ENCODE measurements around the gene PPP6R2.

PPP6R2 gene

DNA sequence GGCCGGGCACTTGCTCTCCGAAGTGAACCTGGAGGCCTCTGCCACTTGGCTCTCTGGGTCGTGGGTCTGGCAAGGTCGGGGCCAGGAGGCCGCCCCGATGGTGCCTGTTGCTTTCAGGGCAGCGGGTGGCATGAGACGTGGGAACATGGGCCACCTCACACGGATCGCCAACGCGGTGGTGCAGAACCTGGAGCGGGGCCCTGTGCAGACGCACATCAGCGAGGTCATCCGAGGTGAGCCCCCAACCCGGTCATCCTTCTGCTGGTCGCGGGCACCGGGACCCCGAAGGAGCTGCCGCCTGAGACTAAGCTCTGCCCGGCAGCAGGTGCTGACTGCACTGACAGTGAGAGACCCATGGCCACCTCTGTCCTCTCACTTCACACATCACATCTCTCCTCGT is 91.7 kb downstream of the PPP6R2 start:
- DNase-seq (ENCODE audit: low read depth) = no peak

DNA sequence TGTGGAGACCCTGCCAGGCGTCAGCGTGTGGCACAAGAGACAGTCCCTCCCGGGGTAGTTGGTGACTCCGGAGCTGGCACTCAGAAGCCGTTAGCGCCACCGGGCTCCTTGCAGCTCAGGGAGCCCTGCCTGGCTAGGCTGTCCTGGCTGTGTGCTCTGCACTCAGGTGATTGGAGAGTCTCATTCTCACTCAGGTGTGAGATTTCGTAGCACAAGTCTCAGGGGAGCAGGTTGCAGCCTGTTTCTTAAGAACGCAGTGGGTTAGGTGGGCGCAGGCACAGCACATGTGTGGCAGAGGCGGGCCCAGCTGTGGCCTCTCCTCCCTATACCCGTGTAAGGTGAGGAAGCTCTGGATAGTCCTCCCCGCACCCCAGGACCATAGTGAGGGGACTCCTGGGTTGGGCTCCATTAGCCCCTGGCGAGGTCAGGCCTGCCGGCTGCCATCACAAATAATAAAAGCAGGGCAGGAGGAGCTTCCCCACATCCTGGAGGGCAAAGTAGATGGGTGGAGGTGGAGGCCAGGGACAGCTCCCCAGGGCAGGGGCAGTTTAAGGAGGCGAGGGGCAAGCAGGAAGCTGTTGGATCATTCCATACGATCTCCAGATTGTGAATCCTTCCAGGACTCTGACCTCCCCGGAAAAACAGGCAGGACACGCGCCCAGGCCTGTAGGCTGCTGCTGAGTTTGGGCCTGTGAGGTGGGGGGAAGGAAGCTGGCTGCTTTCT is 92.3 kb downstream of the PPP6R2 start:
- DNase-seq (ENCODE audit: low read depth) = no peak

DNA sequence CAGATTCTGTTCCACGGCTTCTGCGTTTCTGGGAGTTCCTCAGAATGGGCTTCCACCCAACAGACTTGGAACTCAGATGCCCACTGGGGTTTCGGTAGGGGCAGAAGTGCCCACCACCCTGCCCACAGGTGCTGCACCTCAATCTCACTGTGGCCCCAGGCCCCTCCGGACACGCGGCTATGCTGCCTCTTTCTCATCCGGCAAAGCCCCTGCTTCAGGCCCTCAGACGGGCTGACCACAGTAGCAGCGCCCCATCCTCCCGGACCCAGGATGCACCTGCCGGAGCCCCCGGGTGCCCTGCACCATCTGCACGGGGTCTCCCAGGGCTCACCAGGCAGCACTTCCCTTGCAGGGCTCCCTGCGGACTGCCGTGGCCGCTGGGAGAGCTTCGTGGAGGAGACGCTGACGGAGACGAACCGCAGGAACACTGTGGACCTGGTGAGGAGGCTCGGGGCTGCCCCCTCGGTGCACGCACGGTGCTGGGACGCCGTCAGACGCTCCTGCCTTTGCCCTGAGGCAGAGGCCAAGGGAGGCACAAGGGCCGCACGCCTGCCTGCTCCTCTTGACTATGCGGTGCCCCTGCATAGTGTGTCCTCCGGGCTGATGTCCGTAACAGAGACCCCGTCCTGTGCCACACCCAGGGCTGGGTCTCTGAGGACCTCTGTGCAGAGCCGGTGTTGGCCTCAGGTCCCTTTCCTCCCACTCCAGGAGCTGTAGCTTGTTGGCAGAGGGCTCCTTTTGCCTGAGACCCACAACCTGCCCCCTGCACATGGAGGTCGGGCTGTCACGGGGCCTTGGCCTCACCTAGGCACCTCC is 93.1 kb downstream of the PPP6R2 start:
- DNase-seq (ENCODE audit: low read depth) = no peak

DNA sequence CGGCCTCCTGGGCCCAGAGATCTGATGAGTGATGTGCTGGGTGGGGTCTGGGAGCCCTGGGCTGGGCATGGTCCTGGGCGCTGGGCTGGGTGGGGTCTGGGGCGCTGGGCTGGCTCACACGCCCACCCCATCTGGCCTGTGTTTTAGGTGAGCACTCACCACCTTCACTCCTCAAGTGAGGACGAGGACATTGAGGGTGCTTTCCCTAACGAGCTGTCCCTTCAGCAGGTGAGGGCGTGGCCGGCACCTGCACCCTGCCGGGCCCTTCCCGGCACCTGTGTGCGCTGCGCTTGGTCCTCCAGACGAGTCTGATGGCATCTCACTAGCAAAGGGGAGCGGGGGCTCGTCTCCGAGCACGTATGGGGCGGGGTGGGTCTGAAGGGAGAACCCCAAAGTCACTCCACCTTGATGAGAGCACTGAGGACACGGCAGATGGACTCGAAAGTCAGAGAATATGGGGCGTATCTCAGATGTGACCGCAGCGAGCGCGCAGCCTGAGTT is 93.8 kb downstream of the PPP6R2 start:
- DNase-seq (ENCODE audit: low read depth) = no peak

DNA sequence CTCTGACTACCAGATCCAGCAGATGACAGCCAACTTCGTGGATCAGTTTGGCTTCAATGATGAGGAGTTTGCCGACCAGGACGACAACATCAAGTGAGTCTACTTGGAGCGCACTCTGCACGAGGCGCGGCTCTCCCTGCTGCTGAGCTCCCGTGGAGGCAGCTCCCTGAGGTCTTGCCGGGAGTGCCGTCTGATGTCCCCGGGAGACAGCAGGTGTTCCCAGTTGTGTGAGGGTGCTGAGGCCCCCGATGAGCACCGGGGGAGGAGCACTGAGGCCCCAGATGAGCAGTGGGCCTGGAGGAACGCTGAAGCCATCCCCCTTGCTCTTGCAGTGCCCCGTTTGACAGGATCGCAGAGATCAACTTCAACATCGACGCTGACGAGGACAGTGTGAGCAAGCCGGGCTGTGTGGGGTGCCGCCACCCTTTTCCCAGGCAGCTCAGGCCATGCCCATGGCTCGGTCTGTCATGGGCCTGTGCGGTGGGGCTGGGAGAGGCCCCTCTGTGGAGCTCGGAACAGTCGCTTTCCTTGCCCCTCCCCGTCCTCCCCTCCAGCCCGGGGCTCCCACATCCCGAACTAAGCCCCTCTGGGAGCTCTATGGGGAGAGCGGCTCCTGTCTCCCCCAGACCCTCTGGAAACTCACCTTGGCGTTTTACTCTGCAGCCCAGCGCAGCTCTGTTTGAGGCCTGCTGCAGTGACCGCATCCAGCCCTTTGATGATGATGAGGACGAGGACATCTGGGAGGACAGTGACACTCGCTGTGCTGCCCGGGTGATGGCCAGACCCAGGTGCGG is 94.6 kb downstream of the PPP6R2 start:
- DNase-seq (ENCODE audit: low read depth) = no peak

DNA sequence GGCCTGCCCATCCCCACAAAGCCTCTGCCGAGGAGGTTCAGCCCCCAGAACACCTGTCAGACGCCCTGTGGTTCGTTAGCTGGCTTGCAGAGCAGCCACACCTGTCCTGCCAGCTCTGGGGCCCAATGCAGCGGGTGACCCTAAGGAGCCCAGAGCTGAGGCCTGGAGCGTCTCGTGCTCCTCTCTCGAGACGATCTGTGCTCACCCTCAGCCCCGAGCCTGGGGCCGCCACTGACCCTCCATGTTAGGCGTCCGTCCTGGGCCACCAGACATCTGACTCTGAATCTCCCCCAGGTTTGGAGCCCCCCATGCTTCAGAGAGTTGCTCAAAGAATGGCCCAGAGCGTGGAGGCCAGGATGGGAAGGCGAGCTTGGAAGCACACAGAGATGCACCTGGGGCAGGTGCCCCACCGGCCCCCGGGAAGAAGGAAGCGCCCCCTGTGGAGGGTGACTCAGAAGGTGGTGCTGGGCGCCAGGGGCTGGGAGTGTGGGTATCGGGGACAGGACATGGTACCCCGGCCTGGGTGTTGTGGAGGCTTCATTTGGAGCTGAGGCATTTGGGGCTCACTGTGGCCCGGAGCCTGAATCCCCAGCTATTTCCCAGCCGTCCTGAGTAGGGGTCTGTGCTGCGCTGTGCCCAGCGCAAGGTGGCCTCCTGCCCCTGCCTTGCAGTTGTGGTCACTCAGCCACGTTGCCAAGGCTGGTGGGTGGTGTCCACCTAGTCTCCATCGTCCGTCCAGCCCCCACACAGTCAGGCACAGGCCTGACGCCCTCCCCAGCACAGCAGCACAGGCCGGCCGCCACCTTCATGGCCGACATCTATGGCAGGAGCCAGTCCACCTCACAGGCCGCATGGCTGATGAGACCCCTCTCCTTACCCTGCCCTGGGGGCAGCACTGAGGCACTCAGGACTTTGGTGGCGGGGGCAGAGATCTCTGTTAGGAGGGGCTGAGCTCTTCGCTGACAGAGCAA is 95.5 kb downstream of the PPP6R2 start:
- DNase-seq (ENCODE audit: low read depth) = no peak

DNA sequence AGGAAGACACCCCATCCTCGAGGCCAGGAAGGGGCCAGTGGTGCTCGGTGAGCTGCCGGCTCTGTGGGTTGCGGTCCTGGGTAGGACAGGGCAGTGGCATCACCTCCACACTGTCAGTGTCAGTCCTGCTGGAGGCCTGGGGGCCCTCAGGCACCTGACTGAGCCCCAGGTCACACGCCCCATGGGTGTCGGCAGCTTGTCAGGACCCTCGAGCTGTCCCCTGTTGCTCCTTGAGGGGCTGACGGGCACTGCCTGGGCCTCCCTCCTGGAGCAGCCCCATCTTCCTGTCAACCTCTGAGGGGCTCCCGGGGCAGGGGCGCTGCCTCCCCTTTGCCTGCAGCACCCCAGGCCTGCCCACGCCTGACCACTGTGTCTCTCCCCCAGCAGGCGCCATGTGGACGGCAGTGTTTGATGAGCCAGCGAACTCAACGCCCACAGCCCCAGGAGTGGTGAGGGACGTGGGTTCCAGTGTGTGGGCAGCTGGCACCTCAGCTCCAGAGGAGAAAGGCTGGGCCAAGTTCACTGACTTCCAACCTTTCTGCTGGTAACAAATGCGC is 96.3 kb downstream of the PPP6R2 start:
- no peak for DNase-seq (ENCODE audit: low read depth)

DNA sequence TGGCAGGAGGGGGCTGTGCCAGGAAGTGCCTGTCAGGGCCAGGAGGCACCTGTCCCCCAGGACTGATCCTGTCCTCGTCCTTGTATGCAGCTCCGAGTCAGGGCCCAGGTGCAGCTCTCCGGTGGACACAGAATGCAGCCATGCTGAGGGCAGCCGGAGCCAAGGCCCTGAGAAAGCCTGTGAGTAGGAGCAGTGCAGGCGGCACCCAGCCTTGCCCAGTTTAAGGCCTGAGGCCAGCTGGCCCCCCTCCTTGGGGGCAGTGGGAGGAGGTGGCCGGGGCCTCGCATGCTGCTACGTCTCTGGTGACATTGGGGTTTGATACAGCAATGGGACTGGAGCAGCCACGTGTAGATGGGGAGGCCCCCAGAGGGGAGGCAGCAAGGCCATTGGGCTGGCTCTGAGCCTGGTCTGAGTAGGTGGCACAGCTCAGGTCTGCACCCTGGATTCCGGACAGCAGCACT is 96.8 kb downstream of the PPP6R2 start:
- no peak for DNase-seq (ENCODE audit: low read depth)

DNA sequence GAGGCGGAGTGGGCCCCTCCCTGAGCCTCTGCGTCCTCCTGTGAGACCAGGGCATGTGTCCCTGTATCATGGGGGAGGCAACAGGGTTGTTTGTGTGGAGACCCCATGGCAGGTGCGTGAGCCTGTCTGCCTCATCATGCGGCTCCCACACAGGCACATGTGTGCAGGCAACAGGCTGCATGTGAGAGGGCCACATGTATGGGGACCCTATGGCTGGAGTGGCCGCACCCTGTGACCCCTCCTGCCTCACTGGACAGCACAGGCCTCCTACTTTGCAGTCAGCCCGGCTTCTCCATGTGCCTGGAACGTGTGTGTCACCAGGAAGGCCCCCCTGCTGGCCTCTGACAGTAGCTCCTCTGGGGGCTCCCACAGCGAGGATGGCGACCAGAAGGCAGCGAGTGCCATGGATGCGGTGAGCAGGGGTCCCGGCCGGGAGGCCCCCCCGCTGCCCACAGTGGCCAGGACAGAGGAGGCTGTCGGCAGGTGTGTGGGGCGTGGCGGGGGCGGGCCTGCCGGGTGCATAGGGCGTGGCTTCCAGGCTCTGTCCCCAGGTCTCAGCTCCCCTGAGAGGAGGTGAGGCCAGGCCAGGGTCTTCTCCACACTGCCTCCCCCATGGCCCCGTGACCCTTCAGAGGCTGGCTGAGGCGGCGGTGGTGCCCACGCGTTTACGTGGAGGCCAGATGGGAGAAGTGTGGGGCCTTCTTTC is 97.6 kb downstream of the PPP6R2 start:
- DNase-seq (ENCODE audit: low read depth) = no peak

DNA sequence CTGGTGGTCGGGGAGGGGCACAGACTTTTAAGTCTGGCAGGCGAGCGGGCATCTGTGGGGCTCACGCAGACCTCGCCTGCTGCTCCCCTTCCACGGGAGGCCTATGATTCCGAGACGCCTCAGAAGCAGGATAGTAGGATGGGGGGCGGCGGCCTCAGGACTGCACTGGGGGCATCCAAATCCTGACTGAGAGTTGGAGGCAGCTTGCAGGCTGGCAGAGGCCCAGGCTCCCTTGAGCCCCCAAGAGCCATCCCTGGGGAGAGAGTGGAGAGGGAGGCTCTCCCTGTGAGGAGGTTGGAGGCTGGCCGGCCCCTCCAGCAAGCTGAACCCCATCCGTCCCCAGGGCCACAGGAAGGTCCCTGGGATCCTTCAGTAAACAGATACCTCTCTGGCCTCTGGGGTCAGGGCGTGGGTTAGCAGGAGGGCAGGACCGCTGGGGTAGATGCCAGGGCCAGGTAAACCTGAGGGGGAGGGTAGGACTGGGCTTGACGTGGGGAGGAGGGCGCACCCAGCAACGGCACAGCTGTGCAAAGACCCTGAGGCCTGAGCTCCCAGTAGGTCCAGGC is 98.4 kb downstream of the PPP6R2 start:
- DNase-seq (ENCODE audit: low read depth) = no peak

DNA sequence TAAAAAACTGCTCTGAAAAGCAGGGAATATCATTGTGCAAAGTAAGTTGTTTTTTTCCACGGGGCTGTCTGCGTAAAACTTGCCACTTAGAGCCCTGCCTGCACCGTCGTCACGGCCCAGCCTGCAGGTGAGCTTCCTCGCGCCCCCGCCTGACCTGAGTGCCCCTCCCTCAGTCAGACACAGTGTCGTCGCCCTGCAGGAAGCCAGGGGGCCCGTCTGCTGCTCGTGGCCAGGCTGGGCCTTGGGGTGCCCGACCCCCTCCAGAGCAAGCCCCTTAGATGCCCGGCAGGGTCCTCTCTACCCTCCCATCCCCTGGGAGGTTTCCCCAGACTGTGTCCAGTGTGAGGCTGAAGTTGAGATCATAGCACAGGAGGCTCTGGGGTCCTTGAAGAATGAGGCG is 100.1 kb downstream of the PPP6R2 start:
- DNase-seq (ENCODE audit: low read depth) = no peak

DNA sequence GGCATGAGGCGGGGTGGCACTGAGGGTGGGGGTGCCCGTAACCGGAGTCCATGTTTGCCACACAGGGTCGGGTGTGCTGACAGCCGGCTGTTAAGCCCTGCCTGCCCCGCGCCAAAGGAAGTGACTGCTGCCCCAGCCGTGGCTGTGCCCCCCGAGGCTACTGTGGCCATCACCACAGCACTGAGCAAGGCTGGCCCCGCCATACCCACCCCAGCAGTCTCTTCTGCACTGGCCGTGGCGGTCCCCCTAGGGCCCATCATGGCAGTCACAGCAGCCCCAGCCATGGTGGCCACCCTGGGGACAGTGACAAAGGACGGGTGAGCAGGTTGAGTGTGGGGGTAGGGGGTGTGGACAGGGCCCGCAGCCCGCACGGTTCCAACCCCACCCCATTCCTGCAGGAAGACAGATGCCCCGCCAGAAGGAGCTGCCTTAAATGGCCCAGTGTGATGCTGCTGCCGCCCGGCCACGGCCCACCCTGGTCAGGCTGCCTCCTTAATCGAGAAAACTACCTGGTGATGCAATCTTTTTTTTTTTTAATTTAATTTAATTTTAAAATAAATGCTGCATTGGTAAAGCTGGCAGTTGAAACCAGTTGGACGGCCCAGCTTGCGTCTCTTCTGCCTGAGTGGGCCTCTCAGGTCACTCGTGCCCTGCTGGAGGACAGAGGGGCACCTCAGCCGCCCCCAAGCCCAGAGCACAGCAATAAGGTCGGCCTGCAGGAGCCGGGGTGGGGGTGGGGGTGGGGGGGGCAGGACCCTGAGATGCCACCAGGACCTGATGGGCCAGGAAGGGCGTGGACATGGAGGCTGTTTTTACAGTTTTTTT is 100.9 kb downstream of the PPP6R2 start:
- DNase-seq (ENCODE audit: low read depth) = no peak

DNA sequence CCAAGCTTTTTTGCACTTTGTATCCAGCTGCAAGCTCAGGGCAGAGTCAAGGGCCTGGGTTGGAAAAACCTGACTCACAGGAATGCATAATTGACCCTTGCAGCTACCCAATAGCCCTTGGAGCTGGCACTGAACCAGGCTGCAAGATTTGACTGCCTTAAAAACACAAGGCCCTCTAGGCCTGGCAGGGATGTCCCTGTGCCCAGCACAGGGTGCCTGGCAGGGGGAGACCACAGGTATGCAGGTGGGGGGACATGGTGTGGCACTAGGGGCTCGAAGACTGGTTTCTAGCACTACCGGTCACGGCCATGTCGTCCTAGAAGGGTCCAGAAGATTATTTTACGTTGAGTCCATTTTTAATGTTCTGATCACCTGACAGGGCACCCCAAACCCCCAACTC is 101.5 kb downstream of the PPP6R2 start:
- peak; percentile 71 for DNase-seq (ENCODE audit: low read depth)

DNA sequence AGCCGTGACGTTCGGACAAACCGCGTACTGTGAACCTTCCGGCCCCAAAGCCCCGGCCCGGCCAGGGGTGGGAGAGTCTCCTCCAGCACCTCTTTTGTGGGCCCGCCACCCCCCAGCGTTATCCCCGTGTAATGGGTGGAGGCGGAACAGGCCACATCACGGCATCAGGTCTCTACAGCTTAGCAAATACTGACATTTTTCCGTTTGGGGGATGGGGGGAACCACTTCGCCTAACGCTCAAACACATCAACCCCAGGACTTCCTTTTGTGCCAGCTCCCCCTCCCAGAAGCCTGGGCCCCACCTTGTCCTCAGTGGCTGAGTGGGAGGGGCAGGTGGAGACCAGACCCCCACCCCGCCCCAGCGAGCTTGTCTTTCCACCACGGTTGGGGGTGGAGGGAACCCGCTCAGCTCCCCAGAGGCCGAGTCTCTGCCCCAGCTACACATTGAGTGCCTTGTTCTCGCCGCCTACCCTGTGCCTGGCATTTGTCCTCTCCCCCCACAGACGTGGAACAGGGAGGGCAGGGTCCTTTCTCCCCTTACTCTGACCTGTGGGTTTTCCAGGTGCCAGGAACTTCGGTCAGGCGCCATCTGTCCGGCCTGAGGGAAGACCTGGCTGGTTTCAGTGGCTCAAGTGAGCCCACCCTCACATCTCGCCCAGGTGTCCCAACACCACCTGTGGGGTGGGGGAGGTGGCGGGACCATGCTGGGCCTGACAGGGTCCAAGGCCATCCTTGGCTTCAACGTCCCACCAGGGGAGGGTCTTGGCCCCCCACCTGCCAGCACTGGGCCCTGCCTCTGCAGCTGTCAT is 102.1 kb downstream of the PPP6R2 start:
- no peak for DNase-seq (ENCODE audit: low read depth)

DNA sequence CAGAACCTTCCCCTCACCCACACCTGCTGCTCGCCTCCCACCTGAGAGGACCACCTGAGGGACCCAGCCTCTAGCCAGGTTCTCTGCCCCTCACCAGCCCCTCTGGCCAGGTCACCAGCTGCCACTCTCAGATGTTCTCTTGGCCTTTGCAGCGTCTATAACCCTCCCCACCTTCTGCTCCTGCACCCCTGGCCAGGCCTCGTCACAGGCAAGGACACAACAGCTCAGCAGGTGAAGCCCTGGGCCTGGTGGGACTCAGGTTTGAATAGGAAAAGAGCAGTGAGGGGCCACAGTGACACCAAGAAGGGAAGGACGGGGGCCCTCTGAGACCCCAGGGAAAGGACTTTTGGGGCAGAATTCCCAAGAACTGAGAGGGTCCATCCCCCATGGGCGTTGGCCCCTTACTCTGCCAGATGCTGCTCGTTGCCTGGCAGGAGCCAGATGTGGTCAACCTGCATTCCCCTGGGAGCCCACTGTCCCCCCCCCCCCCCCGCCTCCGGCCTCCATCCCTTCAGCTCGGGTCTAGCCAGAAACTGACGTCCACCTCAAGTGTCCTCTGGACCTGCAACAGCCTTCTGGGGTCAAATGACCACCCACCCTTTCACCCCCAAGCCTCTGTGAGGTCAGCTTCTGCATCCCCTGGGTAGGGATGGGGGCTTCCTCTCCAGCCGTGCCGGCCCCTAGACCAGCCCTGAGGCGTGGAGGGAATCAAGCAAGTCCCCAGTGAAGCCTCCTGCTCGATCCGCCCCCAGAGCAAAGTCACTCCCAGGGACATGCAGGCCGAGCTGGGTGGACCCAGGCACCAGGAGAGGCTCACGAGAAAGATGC is 103.0 kb downstream of the PPP6R2 start:
- no peak for DNase-seq (ENCODE audit: low read depth)

DNA sequence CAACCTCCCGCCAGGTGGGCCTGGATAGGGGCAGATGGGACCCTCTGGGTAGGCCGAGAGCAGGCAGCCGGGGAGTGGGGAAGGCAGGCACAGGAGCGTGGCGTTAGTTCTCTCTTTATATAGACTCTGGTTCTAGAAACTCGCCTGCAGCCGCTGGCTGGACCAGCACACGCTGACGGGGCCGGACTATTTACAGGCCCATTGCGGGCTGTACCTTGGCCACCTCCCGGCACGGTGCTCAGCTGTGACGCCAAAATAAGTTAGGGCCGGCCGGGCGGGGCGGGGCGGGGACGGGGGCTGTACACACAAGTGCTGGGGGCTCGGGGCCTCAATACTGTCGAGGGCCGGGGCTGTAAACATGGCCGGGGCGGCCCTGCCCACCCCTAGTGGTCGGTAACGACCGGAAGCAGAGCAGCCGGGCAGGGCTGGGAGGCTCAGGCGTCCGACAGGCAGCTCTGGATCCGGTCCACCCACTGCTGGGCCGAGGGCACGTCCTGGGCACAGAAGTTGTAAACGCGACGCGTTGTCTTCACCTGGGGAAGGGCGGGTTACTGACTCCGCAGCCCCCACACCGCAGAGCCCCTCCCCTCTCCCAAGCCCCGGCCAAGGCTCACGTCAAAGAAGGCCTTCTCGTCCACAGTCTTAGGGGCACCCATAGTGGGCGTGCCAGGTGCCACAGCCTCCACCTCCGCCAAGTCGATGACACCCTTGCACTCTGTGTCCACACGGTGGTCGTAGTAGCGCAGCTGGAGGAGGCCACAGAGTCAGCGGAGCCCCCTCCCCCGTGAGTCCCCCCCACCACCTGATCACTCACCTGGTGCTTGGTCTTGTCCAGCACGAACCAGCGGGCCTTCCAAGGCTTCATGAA is 103.8 kb downstream of the PPP6R2 start:
- no peak for DNase-seq (ENCODE audit: low read depth)
